Rectal smooth muscle tissue (tissue), 1 donor: Measurements from ENCODE around the gene CDC34.

ENCODE experiments used
- H3K27ac ChIP-seq: one replicate; pipeline ENCODE4 v1.7.0; 2013; ENCODE audit warnings: low read depth, low read length, inconsistent platforms
- H3K27me3 ChIP-seq: one replicate; pipeline ENCODE4 v1.7.0; 2013; ENCODE audit warnings: low read length; ENCODE audit not compliant: control insufficient read depth, insufficient read depth
- H3K36me3 ChIP-seq: one replicate; pipeline ENCODE4 v1.7.0; 2013; ENCODE audit warnings: low read length; ENCODE audit not compliant: control insufficient read depth, insufficient read depth
- H3K4me1 ChIP-seq: one replicate; pipeline ENCODE4 v1.7.0; 2013; ENCODE audit warnings: low read length; ENCODE audit not compliant: control insufficient read depth, insufficient read depth
- H3K4me3 ChIP-seq: one replicate; pipeline ENCODE4 v1.7.0; 2013; ENCODE audit warnings: low read length
- H3K9ac ChIP-seq: one replicate; pipeline ENCODE4 v1.7.0; 2013; ENCODE audit warnings: low read length

CDC34 gene

GRCh38 chr19:531753-532560, at the start of gene CDC34:
Gene CDC34, plus strand, starts transcription at chr19:531760. Its CDS starts 172 bp downstream, at chr19:531932.
- H3K27me3 ChIP-seq = no peaks in the 10 kb centered on the region
- H3K4me3 ChIP-seq = peak within 1 kb of the TSS; percentile 93
- H3K27ac ChIP-seq = peak within 1 kb of the TSS; percentile 92
- peak within 1 kb of the TSS; percentile 82 for H3K9ac ChIP-seq
- peaks cover 12% of the 10 kb centered on the region for H3K36me3 ChIP-seq
- H3K4me1 ChIP-seq = peaks cover 21% of the 10 kb centered on the region

GRCh38 chr19:482186-483041, 49.1 kb upstream of the CDC34 start:
- H3K4me1 ChIP-seq = no peaks in the 10 kb centered on the region
- no peak overlapping the region for H3K4me3 ChIP-seq
- no peak overlapping the region for H3K9ac ChIP-seq
- H3K27ac ChIP-seq = no peak overlapping the region
- H3K36me3 ChIP-seq = no peaks in the 10 kb centered on the region
- no peaks in the 10 kb centered on the region for H3K27me3 ChIP-seq

- Histone ChIP-seq H3K27ac (no peak overlapping the region), H3K9ac (no peak overlapping the region), H3K36me3 (no peaks in the 10 kb centered on the region), H3K4me3 (no peak overlapping the region), H3K4me1 (no peaks in the 10 kb centered on the region), H3K27me3 (no peaks in the 10 kb centered on the region)
Measured at GRCh38 chr19:483332-484072, 48.1 kb upstream of the CDC34 start.

GRCh38 chr19:484494-484893, 47.1 kb upstream of the CDC34 start:
- Histone ChIP-seq H3K27me3 (no peaks in the 10 kb centered on the region), H3K36me3 (no peaks in the 10 kb centered on the region), H3K4me3 (no peak overlapping the region), H3K27ac (no peak overlapping the region), H3K4me1 (no peaks in the 10 kb centered on the region), H3K9ac (no peak overlapping the region)

- H3K9ac ChIP-seq = no peak overlapping the region
- H3K27me3 ChIP-seq = no peaks in the 10 kb centered on the region
- no peak overlapping the region for H3K27ac ChIP-seq
- no peaks in the 10 kb centered on the region for H3K36me3 ChIP-seq
- no peak overlapping the region for H3K4me3 ChIP-seq
- no peaks in the 10 kb centered on the region for H3K4me1 ChIP-seq
Measured at GRCh38 chr19:485077-485476, 46.5 kb upstream of the CDC34 start.

- no peak overlapping the region for H3K4me3 ChIP-seq
- H3K27me3 ChIP-seq = no peaks in the 10 kb centered on the region
- no peaks in the 10 kb centered on the region for H3K4me1 ChIP-seq
- H3K9ac ChIP-seq = no peak overlapping the region
- no peak overlapping the region for H3K27ac ChIP-seq
- H3K36me3 ChIP-seq = no peaks in the 10 kb centered on the region
Measured at GRCh38 chr19:485583-486236, 45.9 kb upstream of the CDC34 start.

GRCh38 chr19:488505-489417, 42.8 kb upstream of the CDC34 start:
- H3K4me1 ChIP-seq = no peaks in the 10 kb centered on the region
- no peaks in the 10 kb centered on the region for H3K27me3 ChIP-seq
- H3K9ac ChIP-seq = peak overlapping the region; percentile 68
- no peaks in the 10 kb centered on the region for H3K36me3 ChIP-seq
- H3K27ac ChIP-seq = peak overlapping the region; percentile 92
- H3K4me3 ChIP-seq = peak overlapping the region; percentile 68

- Histone ChIP-seq H3K9ac (peak overlapping the region; percentile 62), H3K27me3 (no peaks in the 10 kb centered on the region), H3K4me1 (no peaks in the 10 kb centered on the region), H3K4me3 (peak overlapping the region; percentile 61), H3K36me3 (no peaks in the 10 kb centered on the region), H3K27ac (peak overlapping the region; percentile 92)
Measured at GRCh38 chr19:489418-490196, 42.0 kb upstream of the CDC34 start.

GRCh38 chr19:491146-491741, 40.3 kb upstream of the CDC34 start:
- Histone ChIP-seq H3K4me3 (no peak overlapping the region), H3K27me3 (peaks cover 4% of the 10 kb centered on the region), H3K36me3 (no peaks in the 10 kb centered on the region), H3K4me1 (no peaks in the 10 kb centered on the region), H3K27ac (no peak overlapping the region), H3K9ac (no peak overlapping the region)

- Histone ChIP-seq H3K27ac (no peak overlapping the region), H3K4me1 (no peaks in the 10 kb centered on the region), H3K9ac (no peak overlapping the region)
Measured at GRCh38 chr19:492091-492531, 39.4 kb upstream of the CDC34 start.

More at GRCh38 chr19:492091-492531, 39.4 kb upstream of the CDC34 start:
- no peak overlapping the region for H3K4me3 ChIP-seq
- H3K36me3 ChIP-seq = no peaks in the 10 kb centered on the region
- H3K27me3 ChIP-seq = peaks cover 4% of the 10 kb centered on the region
